ENCODE measurements around the gene PKP4.
"Not testable (repeated sequence)": the region's sequence is repeated elsewhere in the genome, so short reads cannot be mapped to it uniquely, and the experiment has no call there.

PKP4 gene

DNA sequence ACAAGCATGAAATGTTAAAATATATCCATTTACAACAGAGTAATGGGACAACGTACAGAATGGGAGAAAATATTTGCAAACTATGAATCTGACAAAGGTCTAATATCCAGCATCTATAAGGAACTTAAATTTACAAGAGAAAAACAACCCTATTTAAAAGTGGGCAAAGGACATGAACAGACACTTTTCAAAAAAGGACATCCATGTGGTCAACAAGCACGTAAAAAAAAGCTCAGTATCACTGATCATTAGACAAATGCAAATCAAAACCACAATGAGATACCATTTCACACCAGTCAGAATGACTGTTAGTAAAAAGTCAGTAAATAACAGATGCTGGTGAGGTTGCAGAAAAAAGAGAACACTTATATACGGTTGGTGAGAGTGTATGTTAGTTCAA lies 16.1 kb downstream of the PKP4 start:
- DNase-seq (ENCODE audit: low read depth in 2 of 2) = not testable (repeated sequence)

DNA sequence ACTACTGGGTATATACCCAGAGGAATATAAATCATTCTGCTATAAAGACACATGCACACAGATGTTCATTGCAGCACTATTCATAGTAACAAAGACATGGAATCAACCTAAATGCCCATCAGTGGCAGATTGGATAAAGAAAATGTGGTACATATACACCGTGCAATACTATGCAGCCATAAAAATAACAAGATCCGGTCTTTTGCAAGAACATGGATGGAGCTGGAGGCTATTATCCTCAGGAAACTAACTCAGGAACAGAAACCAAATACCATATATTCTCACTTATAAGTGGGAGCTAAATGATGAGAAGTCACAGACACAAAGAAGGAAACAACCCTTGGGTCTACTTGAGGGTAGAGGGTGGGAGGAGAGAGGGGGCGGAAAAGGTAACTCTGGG lies 16.5 kb downstream of the PKP4 start:
- DNase-seq (ENCODE audit: low read depth in 2 of 2) = not testable (repeated sequence)

DNA sequence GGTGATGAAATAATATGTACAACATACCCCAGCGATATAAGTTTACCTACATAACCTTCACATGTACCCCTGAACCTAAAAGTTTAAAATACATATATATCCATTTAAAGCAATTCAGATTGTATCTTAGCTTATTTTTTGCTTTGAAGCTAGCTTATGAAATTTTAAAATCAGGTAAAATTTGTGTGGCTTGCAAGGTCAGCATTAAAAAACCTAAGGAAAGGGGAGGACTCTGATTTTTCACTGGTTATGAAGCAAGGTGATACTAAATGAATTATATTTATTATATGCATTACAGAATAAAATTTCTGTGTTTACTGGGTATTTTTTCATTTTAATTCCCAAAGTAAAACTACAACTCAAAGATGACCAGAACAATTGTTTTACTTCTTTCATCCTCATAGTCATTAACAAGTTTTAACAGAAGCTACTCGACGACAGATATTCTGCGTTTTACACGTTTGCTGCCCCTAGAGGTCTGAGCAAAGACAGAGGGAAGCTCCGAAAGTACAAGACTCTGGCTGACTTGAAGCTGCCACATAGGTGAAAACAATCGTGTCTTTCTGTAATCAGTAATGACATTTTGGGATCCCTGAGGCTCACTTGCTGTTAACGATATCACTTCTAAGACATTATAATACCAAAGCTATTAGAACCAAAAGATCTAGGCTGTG lies 17.1 kb downstream of the PKP4 start:
- DNase-seq (ENCODE audit: low read depth in 2 of 2) = no peak

DNA sequence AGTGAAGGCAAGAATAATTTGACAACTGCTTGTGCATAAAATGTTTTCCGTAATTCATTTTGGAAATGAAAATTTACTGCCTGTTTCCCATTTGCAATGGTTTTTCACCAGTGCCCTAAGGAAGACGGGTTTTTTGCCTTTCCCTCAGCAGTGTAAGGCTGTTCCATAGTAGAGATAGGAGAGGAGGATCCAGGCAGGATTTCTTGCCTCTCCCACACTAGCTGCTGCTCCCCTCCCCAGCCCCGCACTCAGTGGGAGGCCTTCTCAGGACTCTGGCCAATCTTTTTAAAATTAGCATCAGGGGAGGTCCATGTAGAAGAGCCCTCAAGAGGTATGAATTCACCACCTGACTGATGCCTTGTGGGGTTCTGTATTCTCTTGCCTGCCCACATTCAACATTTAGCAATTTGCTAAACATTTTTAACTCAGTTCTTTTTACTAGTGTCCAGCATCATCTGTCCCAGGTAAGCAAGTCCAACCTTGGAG lies 17.8 kb downstream of the PKP4 start:
- not testable (repeated sequence) for DNase-seq (ENCODE audit: low read depth in 2 of 2)

DNA sequence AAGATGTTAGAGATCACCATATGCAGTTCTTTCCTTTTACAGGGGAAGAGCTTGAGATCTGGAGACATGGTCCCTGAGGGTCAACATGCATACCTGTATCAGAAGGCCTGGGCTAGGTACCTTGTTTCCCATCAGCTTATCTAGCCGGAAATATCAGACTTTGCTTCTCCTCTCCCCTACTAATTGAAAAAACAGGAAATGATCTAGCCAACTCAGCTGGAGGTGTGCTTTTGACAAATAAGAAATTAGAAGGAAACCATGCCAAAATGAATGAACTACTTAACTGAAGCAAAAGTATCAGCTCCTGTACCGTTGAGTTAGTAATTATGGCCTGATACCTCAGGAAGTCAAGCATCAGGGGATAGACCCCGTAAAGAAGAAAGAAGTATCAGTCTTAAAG lies 20.4 kb downstream of the PKP4 start:
- DNase-seq (ENCODE audit: low read depth in 2 of 2) = no peak

DNA sequence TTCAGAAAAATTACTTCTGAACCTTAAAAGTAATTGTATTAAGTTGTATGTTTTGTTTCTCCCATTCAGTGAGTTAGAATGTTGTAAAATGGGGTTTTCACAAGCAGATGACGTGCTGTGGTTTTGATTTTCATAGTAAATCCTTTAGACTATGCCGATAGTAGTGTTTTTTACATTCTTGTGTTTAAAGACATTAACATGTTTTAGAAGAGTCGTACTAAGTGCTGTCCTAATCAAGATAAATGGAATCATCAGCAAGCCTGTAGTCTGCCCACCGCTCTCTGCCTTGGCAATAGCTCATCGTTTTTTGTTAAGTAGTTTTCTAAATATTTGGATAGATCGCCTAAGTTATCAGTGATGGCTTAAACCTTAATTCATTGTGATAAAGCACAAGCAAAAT lies 21.5 kb downstream of the PKP4 start:
- no peak for DNase-seq (ENCODE audit: low read depth in 2 of 2)

DNA sequence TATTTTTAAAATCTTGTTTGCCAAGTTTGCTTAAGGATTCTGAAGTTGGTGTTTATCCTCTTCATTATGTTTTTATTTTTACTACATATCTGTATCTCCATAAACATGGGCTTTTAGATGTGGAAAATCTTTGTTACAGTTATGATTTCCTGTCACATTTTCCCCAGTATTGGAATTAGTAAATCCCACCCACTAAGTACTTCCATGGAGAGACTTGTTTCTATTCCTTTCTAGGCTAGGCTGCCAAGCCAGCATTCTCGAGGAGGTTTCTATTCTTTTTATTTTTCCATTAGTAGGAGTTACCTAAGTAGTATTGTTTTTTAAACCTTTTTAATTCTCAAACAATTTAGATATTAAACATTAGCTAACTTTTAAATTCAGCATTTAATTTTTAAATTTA lies 22.1 kb downstream of the PKP4 start:
- no peak for DNase-seq (ENCODE audit: low read depth in 2 of 2)

DNA sequence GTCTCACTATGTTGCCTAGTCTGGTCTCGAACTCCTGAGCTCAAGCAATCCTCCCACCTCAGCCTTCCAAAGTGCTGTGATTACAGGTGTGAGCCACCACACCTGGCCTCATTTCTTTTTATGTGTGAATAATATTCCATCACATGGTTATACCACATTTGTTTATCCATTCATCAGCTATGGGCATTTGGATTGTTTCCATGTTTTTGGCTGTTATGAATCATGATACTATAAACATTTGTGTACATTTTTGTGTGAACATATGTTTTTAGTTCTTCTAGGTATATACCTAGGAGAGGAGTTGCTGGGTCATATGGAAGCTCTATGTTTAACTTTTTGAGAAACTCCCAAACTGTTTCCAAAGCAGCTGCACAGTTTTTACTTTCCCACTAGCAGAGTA lies 24.4 kb downstream of the PKP4 start:
- no peak for DNase-seq (ENCODE audit: low read depth in 2 of 2)

DNA sequence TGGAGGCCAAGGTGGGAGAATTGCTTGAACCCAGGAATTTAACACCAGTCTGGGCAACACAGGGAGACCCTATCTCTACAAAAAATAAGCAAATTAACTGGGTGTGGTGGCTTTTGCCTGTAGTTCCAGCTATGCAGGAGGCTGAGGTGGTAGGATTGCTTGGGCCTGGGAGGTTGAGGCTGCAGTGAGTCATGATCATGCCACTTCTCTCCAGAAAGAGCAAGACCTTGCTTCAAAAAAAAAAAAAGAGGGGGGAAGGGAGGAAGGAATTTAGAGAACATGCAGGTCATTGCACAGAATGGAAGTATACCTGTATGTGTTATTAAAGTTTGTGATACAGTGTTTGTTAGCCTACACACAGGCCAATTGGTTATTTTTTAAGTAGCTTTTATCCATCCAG lies 25.8 kb downstream of the PKP4 start:
- DNase-seq (ENCODE audit: low read depth in 2 of 2) = no peak

DNA sequence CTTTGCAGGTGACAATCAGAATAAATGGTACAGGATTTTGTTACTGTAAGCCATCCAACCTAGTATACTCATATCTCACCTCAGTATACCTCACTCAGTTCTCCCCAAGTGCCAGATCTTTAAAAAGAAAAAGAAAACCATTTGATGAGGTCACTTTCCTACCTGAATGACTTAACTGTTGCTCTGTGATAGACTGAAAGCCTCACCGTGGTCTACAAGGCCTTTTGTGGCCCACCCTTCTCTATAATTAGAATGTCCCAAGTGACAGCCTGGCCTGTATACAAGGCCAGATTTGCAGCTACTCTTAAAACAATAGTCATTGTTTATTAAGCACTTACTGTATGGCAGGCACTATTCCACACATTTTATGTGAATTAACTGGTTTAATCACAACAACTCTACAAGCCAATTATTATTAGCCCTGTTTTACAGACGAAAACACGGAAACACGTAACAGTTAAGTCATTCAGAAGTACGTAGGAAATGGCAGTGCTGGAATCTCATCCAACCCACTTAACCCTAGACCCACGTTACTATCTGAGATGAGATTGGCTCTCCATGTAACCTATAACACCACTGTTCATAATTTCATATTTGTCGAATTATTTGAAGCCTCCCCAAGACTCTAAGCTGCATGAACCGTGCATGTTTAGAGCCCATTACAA lies 28.3 kb downstream of the PKP4 start:
- DNase-seq (ENCODE audit: low read depth in 2 of 2) = no peak

DNA sequence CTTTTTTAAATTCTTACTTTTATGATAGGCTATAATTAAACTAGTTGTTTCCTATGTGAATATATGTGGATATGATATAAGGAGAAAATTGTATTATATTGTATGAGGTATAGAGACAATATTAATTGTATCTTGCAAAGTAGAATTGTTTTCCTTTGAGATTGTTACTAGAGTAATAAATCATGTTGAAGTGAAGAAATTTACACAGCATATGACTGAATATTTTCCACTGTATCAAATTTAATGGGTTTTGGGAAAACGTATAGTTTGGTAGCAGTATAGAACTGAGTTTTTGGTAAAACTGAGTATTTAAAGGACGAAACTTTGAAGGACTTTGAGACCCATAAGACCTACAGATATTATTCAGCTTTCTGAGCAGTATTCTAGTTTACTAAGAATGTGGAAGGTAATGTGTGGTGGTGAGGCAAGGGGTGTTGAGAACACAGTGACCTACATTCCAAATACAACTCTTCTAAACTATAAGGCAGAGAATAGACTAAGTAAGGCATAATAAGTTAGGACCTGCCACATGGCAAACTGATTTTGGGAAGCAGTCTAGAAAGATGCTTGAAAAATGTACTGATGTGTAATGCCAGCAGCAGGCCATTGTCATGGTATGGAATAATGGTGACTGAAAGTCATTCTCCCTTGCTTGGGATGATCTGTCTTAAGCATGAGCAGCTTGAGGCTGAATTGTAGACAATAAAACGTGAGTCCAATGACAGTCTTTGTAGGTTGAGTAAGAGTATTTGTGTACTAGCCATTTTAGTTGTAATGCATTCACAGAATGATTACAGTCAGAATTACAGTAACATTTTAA lies 29.6 kb downstream of the PKP4 start:
- DNase-seq (ENCODE audit: low read depth in 2 of 2) = no peak

DNA sequence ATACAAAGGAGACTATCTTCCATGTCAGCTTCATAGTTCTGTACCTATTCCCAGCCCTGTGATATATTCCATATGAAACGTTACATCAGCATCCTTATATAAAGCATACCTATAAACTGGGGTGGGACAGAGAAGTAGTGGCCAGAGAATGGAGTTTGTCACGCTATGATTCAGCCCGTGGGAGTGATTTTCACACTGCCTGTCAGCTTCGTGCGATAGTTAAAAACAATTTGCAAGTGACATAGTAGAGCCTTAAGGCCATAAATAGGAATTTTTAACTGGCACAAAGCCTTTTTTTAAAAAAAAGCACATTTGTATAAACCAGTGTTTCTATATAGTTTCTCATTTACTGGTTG lies 30.2 kb downstream of the PKP4 start:
- no peak for DNase-seq (ENCODE audit: low read depth in 2 of 2)

DNA sequence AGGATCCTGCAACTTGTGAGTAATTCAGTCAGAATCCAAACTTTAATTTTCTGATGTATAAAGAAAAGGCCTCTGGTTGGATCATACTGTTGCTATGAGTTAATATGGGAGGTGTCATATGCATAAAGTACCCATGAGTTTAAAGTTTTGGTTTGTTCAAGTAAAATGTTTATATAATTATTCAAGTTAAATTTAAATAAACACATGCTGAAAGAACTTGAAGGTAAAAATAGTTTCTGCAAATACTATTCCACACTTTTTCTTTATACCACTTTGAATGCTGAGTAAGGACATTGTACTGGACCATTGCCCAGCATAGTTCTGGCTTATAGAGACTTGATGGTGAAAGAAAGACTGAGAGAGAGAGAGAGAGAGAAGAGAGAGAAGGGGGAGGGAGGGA lies 30.7 kb downstream of the PKP4 start:
- DNase-seq (ENCODE audit: low read depth in 2 of 2) = no peak

DNA sequence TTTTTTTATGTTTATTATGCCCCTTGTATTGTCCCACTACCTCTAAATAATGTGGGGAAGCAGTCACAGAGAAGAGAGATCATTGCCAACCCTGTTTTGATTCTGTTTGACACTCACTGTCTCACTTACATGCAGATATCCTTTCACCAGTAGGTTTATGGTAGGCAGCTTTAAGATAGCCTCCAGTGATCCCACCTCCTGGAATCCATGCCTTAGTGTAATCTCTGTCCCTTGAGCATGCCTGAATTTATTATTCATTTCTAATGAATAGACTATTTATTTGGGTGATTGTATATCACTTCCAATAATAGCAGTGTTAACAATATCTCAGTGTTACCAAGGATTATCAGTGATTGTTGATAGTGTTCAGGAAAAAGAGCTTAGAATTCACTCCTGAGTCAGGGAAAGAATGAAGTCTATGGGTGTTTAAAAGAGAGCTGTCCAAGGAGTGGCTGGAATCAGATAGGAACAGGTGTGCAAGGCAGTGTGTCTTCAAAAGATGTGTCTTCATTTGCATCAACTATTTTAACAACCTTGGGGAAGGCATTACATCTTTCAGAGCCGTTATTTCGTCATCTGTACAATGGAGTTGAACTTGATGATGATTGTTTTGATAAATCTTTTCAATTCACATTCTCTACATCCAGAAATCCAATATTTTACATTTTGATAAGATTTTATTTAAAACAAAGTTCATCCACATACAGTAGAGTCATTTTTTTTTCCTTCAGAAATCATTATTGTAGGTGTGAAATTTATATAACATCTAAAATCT lies 31.9 kb downstream of the PKP4 start:
- DNase-seq (ENCODE audit: low read depth in 2 of 2) = no peak

DNA sequence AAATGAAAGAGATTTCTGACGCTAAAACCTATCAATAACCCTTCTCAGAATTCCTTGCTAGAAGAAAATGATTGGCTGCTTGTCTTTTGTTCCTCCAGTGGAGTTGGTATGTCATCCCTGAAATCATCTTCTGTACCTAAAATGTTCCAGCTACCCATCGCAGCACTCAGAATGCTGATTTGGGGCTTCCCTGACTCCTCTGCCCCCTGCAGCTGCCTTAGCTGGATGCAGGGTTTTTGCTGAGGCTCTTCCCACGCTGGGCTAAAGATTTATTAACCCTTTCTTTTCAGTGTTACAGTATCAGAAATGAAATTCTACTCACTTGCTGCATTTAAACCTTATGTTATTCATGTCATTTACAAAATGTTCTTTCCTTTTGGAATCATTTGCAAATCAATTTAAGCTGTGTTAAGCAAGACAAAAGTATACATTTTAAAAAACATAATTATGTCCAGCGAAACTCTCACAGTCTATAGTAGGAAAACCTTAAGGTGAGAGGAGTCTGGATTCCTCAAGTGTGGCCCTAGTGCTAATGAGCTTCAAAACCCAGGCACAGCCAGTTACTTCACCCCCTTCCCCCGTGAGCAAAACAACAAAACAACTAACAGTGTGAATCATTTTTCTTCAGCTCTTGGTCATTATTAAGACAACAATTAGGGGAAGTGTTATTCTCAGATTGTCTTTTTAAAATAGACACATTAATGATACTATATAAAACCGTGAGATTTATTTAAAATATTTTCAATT lies 32.8 kb downstream of the PKP4 start:
- no peak for DNase-seq (ENCODE audit: low read depth in 2 of 2)

DNA sequence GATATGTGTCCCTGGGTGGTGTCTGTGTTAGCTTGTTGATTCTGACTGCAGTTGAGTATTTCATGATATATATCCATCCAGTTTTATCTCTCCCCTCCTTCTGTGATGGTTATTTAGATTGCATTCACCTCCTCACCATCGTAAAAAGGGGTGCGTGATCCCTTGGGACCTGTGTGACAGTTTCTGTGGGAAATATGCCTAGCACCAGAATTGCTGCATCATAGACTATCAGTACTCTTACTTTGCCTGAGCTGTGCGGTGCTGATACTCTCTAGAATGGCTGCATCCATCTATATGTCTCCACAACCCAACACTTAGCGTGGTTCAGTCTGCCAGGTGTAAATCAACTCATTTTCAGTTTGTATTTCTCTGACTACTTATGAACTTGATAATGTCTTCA lies 34.3 kb downstream of the PKP4 start:
- DNase-seq (ENCODE audit: low read depth in 2 of 2) = no peak

DNA sequence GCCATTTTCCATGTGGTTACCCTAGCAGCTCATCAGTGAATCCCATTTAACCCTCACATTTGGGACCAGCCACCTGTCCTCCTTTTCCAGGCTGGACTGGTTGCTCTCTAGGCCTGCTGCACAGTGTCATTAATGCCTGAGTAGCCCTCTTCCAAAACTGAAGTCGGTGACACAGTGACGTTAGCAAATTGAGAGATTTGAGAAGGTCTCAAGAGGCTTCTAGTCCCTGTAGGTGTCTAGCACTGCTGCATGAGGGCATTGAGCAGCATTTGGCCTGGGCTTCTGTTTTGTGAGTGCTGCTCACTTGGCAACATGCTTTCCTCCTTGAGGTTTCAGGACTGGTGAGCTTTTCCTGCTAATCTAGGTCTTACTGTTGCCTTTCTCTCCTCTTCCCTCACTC lies 36.7 kb downstream of the PKP4 start:
- no peak for DNase-seq (ENCODE audit: low read depth in 2 of 2)

DNA sequence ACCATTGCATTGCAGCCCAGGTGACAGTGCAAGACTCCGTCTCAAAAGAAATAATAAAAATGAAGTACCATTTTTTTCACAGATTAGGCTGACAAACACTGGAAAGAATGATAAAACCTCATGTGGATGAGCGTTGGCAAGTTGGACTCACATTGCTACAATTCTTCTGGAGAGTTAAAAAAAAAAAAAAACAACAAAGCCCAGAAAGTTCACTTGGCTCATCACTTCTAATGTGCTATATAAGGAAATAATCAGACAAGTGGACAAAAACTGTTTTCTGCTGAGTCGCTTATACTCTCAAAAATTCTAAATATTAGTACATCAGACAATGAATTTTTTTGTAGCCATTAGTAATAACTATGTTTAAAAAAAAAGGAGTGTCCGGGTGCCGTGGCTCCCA lies 38.4 kb downstream of the PKP4 start:
- no peak for DNase-seq (ENCODE audit: low read depth in 2 of 2)

DNA sequence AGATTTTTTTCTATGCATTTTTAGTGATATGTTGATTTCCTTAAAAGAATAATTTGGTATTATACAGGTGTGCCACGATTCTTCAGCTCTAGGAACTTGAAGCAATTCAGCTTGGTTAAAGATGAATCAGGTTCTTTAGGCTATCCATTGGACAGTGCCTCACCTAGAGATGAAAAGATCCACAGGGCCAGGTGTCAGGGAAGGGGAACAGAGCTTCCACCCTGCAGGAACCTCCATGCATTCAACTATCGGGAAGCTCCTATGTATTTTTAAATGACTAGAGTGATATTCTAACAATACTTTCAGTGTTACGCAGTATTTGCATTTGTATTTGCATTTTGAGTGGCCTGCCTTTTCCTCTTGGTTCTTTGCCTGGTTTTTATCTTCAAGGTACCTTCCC lies 40.2 kb downstream of the PKP4 start:
- DNase-seq (ENCODE audit: low read depth in 2 of 2) = no peak

DNA sequence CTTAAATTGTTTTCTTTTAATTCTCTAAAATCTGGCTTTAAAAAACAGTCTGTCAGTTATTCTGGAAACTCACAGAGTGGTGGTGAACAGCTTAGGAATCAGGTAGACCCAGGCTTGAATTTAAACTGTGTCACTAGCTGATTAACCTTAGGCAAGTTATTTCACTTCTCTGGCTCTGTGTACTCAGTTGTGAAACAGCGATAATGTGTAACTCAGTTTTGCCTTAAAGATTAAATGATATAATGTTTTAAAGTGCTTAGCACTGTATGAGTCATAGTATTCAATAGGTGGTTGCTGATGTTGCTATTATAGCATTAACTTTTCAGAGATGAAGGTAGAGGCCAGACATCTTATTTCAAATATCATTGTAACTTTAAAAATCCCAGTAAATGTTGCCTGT lies 40.7 kb downstream of the PKP4 start:
- DNase-seq (ENCODE audit: low read depth in 2 of 2) = no peak

DNA sequence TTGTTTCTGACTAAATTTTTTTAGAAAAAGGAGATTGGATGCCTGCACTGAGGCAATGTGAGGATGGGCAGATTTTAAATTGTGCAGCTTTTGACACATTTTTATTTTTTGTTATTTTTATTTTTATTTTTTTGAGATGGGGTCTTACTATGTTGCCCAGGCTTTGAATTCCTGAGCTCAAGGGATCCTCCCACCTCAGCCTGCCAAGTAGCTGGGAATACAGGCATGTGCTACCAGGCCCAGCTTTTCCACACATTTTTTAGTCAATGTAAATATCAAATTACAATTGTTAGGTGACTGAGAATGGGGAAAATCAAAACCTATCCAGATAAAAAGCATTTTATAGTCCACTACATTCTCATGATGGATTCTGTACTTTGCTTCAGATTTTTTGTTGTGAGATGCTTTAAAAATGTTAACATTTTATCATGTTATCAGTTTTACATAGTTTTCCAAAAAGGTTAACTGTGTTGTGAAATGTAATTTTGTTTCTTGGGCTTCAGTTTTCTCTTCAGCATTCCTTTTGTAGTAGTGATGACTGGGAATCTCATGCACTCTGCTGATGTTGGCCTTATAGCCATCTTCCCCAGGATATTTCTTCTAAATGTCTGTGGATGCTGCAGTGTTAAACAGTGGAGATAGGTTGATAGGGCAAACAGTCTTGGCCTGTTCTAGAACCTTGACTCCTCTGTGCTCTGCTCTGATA lies 41.4 kb downstream of the PKP4 start:
- DNase-seq (ENCODE audit: low read depth in 2 of 2) = no peak
